HEK293T (cell line): ENCODE measurements around the gene PPP1R3E.

ENCODE experiments used
- BHLHE40 ChIP-seq: fragments of 450-650 bp; IDR thresholded peaks from 2 replicates; pipeline ENCODE4 v1.6.1; 2016; ENCODE audit warnings: mild to moderate bottlenecking, moderate library complexity, borderline replicate concordance
- SP1 ChIP-seq: fragments of 450-650 bp; IDR thresholded peaks from 2 replicates; pipeline ENCODE4 v1.6.1; 2017

- TF ChIP-seq BHLHE40 (no peak), SP1 (no peak)
Measured at GRCh38 chr14:23335623-23336022, 33.0 kb upstream of the PPP1R3E start.
